CD4-positive, alpha-beta T cell (primary cell): ENCODE results near the gene SH3BP5L. TPM values are rescaled to one million over a fixed set of nuclear protein-coding genes. Genes with fewer than 3 reads are reported as not detected.

Experiments used
- ATAC-seq: fragments of 200-7000 bp; cut with Tn5 transposase; one replicate; pipeline ENCODE4 v1.10.0; 2022; ENCODE audit warnings: mild to moderate bottlenecking; ENCODE audit not compliant: poor library complexity
- CTCF ChIA-PET: fragments of 350-600 bp; sonication (Branson Sonifier 250); formaldehyde crosslinking; loops from one replicate; lab custom pipeline; 2021; ENCODE audit warnings: antibody characterized with exemption, inconsistent platforms; lab: Charles Lee
- POLR2A ChIA-PET: fragments of 350-600 bp; sonication (Branson Sonifier 250); formaldehyde crosslinking; loops from one replicate; lab custom pipeline; 2021; ENCODE audit warnings: antibody characterized with exemption, inconsistent platforms; lab: Charles Lee
- DNase-seq, 14 experiments: peaks; one replicate each; pipeline ENCODE4 v3.0.0-alpha.2; 2013 to 2020; ENCODE audit warnings: mixed read lengths in 2 of 14
- H3K27ac ChIP-seq, 2 donors: one replicate each; pipeline versions ENCODE4 v1.5.1 to v1.7.0; 2013; ENCODE audit warnings: low read length in 2 of 2, low read depth in 1 of 2, mild to moderate bottlenecking in 1 of 2
- H3K27me3 ChIP-seq, 2 experiments: 1 replicate in 1 of 2; 2 replicates in 1 of 2; pipeline versions ENCODE4 v1.6.1 to v1.7.0; 2013; ENCODE audit warnings: low read length in 2 of 2, control low read depth in 1 of 2, mild to moderate bottlenecking in 1 of 2, moderate library complexity in 1 of 2; ENCODE audit not compliant: insufficient read depth in 2 of 2, control insufficient read depth in 1 of 2
- H3K36me3 ChIP-seq: one replicate; pipeline ENCODE4 v1.6.1; 2013; ENCODE audit warnings: low read length, control low read depth; ENCODE audit not compliant: insufficient read depth
- H3K4me1 ChIP-seq: one replicate; pipeline ENCODE4 v1.6.1; 2013; ENCODE audit warnings: low read length, control low read depth; ENCODE audit not compliant: insufficient read depth
- H3K4me3 ChIP-seq: one replicate; pipeline ENCODE4 v1.5.1; 2013; ENCODE audit warnings: mild to moderate bottlenecking, low read length, moderate library complexity
- H3K9me3 ChIP-seq, 2 experiments: 1 replicate in 1 of 2; 2 replicates in 1 of 2; pipeline versions ENCODE4 v1.6.1 to v1.7.0; 2013; ENCODE audit warnings: low read length in 2 of 2, mild to moderate bottlenecking in 2 of 2, control low read depth in 1 of 2, moderate library complexity in 1 of 2; ENCODE audit not compliant: control insufficient read depth in 1 of 2, insufficient read depth in 1 of 2
- H3K27ac Mint-ChIP-seq: one replicate; pipeline ENCODE4 v1.8.0; 2020; ENCODE audit warnings: mixed read lengths
- H3K27me3 Mint-ChIP-seq: one replicate; pipeline ENCODE4 v1.8.0; 2021; ENCODE audit warnings: mixed read lengths
- H3K36me3 Mint-ChIP-seq: one replicate; pipeline ENCODE4 v1.8.0; 2021; ENCODE audit warnings: low read depth, mixed read lengths
- H3K4me1 Mint-ChIP-seq: one replicate; pipeline ENCODE4 v1.8.0; 2021; ENCODE audit warnings: low read depth, mixed read lengths
- H3K4me3 Mint-ChIP-seq: one replicate; pipeline ENCODE4 v1.8.0; 2020; ENCODE audit warnings: mild to moderate bottlenecking, mixed read lengths
- H3K9me3 Mint-ChIP-seq: one replicate; pipeline ENCODE4 v1.8.0; 2020; ENCODE audit warnings: mixed read lengths
- CTCF ChIP-seq: fragments of 200-600 bp; IDR thresholded peaks from one replicate; pipeline ENCODE4 v1.8.0; 2022; ENCODE audit warnings: antibody characterized with exemption, mild to moderate bottlenecking
- intact Hi-C, 2 experiments: fragments of 100-400 bp; cut with DNase I in 1 of 2; cut with micrococcal nuclease in 1 of 2; formaldehyde crosslinking; loops; one replicate each; pipeline versions ENCODE4 v1.15.1 to v1.9.0; 2023 to 2025; cut with DNase I, micrococcal nuclease
- total RNA-seq, 174 experiments: library from RNA in 2 of 174; stranded (reverse) in 2 of 174; gene quantifications; one replicate each; pipeline ENCODE4 v1.2.3 and lab custom pipeline; 2021 to 2026

The SH3BP5L gene
- total RNA-seq, 2 experiments from 2014 or later: 21.7 to 25.2 TPM

GRCh38 chr1:248822148-248823032, 3.3 kb downstream of the SH3BP5L start:
- H3K4me3 ChIP-seq: no peak overlapping the region
- peak overlapping the region; percentile 95 for H3K4me3 Mint-ChIP-seq

GRCh38 chr1:248821641-248822040, 4.1 kb downstream of the SH3BP5L start:
- Histone ChIP-seq H3K4me1 (peaks cover 90% of the 10 kb centered on the region), H3K4me3 (no peak overlapping the region), H3K27ac (no peak overlapping the region), H3K36me3 (peaks cover 52% of the 10 kb centered on the region), H3K27me3 (no peaks in the 10 kb centered on the region), H3K9me3 (no peaks in the 10 kb centered on the region)
- ChIA-PET POLR2A (no interaction called here), CTCF (no interaction called here)
- TF ChIP-seq CTCF: no peak
- H3K9me3 Mint-ChIP-seq: no peaks in the 10 kb centered on the region
- no peaks in the 10 kb centered on the region for H3K27me3 Mint-ChIP-seq
- peak overlapping the region; percentile 42 for H3K4me3 Mint-ChIP-seq
- intact Hi-C loops: no loop called here
- peak overlapping the region; percentile 95 for H3K27ac Mint-ChIP-seq
- ATAC-seq (no peak), DNase-seq (no peak)
- peaks cover 80% of the 10 kb centered on the region for H3K36me3 Mint-ChIP-seq
- peaks cover 96% of the 10 kb centered on the region for H3K4me1 Mint-ChIP-seq

More at GRCh38 chr1:248822148-248823032, 3.3 kb downstream of the SH3BP5L start:
- H3K4me1 ChIP-seq: peaks cover 90% of the 10 kb centered on the region
- DNase-seq: no peak
- H3K9me3 ChIP-seq: no peaks in the 10 kb centered on the region
- Mint-ChIP-seq H3K27ac (peak overlapping the region; percentile 95), H3K36me3 (peaks cover 75% of the 10 kb centered on the region), H3K9me3 (no peaks in the 10 kb centered on the region), H3K27me3 (no peaks in the 10 kb centered on the region), H3K4me1 (peaks cover 96% of the 10 kb centered on the region)
- no peak for ATAC-seq
- CTCF ChIA-PET: no interaction called here
- intact Hi-C loops: no loop called here
- H3K36me3 ChIP-seq: peaks cover 47% of the 10 kb centered on the region
- TF ChIP-seq CTCF: no peak
- H3K27me3 ChIP-seq: no peaks in the 10 kb centered on the region
- no peak overlapping the region for H3K27ac ChIP-seq
- POLR2A ChIA-PET: no interaction called here

GRCh38 chr1:248821101-248821500, 4.6 kb downstream of the SH3BP5L start:
- no peak overlapping the region for H3K4me3 ChIP-seq
- H3K36me3 Mint-ChIP-seq: peaks cover 80% of the 10 kb centered on the region
- H3K4me1 ChIP-seq: peaks cover 91% of the 10 kb centered on the region
- no peaks in the 10 kb centered on the region for H3K9me3 Mint-ChIP-seq
- no peaks in the 10 kb centered on the region for H3K27me3 Mint-ChIP-seq
- POLR2A ChIA-PET: no interaction called here
- peak overlapping the region; percentile 95 for H3K27ac Mint-ChIP-seq
- peaks cover 58% of the 10 kb centered on the region for H3K36me3 ChIP-seq
- no peaks in the 10 kb centered on the region for H3K27me3 ChIP-seq
- H3K27ac ChIP-seq: no peak overlapping the region
- no peak for DNase-seq
- intact Hi-C loops: no loop called here
- ATAC-seq: no peak
- no peak overlapping the region for H3K4me3 Mint-ChIP-seq
- CTCF ChIA-PET: no interaction called here
- H3K9me3 ChIP-seq: no peaks in the 10 kb centered on the region
- H3K4me1 Mint-ChIP-seq: peaks cover 98% of the 10 kb centered on the region
- TF ChIP-seq CTCF: no peak
